IPS-NIHi7 (cell line): ENCODE measurements around the gene AFF3.
"Not testable (repeated sequence)": the region's sequence is repeated elsewhere in the genome, so short reads cannot be mapped to it uniquely, and the experiment has no call there.

Experiments used
- DNase-seq: peaks from one replicate; pipeline ENCODE4 v3.0.0; 2012; ENCODE audit warnings: mixed read lengths; ENCODE audit errors: extremely low spot score

AFF3 gene

GRCh38 chr2:99552529-99552928 is 589.9 kb downstream of the AFF3 start:
- no peak for DNase-seq

DNA sequence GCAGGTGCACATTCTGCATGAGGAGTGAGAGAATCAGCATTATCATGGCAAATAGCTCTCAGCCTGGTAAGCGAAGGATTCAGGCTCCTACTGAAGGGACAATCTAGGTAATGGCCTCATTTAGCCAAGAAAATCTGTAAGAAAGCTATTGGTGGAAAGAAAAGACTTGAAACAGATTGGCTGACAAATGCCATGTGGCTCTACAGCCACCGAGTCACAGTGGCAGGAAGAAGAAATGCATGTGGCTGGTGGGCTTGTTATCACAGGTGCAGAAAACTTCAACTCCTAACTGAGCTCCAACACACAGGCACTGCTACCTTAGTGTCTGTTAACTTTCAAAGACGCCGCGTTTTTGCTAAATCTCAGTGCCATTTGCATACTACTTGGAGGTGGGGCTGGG is 592.0 kb downstream of the AFF3 start:
- DNase-seq = no peak

DNA sequence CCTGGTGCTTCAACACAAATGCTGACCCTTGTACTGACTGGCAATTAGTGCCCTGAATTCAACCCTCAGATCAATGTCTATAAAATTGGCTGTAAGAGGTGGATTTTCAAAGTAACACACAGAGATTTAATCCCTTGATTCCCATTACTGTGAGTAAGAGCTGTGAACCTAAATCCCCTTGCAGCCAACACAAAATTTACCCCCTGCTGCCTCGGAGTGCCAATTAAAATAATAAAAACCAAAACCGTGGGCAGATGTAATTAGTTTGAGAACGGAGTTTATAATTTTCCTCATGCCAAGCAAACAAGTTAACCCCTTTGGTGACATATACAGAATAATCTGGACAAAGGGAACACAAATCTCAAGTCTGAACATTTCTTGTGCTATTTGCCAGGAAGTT is 596.8 kb downstream of the AFF3 start:
- DNase-seq = no peak

GRCh38 chr2:99545066-99545465 is 597.3 kb downstream of the AFF3 start:
- no peak for DNase-seq

- DNase-seq = no peak
These were observed 597.8 kb downstream of the AFF3 start for GRCh38 chr2:99544608-99545007.

DNA sequence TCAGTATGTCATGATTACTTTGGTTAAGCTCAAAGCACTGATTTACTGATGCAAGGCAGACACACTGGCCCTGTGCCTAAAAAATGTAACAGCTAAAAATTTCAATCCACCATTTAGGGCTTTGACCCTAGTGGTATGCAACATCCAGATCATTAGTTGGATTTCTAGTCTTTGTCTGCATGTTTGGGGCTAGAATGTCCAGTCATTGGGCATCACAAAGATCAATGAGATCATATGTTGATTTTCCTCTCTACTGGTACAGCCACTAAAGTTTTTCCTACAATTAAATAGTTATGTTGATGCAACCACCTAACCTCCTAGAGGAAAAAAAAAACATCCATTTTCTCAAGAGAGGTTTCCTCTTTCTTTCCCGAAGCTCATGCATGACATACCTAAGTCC is 599.1 kb downstream of the AFF3 start:
- DNase-seq = no peak

GRCh38 chr2:99537910-99538485 is 604.4 kb downstream of the AFF3 start:
- DNase-seq = no peak

DNA sequence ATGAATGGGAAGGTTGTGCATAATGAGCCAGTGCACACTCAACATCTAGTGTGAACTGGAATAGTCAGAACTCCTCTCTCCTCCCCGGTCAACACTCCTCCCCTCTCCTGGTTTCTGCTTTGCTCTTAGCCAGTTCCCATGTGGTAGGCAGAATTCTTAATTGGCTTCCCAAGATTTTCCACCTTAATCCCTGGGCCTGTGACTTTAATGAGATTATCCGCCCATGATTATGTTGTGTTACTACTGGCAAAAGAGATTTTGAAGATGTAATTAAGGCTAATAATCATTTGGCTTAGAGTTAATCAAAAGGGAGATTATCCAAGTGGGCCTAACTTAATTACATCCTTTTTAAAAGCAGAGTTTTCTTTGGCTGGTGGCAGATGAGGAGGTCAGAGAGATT is 618.3 kb downstream of the AFF3 start:
- DNase-seq = no peak

- DNase-seq = no peak
These were observed 620.2 kb downstream of the AFF3 start for GRCh38 chr2:99522157-99522556.

DNA sequence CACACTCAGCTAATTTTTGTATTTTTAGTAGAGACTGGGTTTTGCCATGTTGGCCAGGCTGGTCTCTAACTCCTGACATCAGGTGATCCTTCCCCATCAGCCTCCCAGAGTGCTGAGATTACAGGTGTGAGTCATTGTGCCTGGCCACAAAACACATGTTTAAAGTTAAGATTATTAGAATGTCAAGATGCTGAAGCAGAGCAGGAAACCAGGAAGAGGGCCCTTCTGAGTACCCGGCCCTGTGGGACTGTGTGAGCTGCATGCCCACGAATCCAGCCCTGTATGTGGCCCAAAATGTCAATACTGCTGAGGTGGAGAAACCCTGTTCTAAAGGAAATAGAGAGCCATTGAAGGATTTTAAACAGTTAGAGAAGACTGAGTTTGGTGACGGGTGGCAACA is 621.6 kb downstream of the AFF3 start:
- no peak for DNase-seq

DNA sequence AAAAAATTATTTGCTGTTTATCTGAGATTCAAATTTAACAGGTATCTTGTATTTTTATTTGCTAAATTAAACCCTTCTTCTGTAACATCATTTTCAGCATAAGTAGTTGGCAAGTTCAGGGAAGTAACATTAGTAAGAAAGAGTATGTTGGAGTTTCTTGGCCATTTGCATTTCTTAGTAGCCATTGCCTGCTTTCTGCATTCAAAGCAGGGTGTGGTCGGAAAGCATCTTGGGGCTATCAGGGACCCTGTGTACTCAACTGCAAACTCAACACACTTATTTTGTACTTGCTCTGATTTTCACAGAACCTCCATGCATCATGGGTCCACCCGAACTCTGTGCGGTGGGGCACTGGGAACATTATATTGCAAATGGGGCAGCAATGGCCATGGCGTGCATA is 622.2 kb downstream of the AFF3 start:
- DNase-seq = no peak

DNA sequence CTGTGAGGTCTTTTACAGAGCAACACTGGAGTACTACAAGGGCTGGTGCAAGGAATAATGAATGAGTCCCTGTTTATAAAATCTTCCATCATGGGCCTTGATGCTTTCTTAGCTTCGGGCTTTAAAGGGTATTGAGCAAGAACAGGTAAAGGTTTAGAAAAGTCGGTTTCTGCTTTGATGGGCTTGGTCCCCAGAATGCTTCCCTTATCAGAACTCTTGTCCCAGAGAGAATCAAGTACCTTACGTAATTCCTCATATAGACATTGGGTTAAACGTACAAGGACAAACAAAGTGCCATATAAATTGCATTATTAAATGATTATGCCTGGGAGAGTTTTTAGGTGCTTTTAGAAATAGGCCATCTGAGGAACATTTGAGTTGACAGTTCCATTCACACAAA is 628.0 kb downstream of the AFF3 start:
- DNase-seq = no peak

- DNase-seq = no peak
These were observed 630.2 kb downstream of the AFF3 start for GRCh38 chr2:99512181-99512591.

DNA sequence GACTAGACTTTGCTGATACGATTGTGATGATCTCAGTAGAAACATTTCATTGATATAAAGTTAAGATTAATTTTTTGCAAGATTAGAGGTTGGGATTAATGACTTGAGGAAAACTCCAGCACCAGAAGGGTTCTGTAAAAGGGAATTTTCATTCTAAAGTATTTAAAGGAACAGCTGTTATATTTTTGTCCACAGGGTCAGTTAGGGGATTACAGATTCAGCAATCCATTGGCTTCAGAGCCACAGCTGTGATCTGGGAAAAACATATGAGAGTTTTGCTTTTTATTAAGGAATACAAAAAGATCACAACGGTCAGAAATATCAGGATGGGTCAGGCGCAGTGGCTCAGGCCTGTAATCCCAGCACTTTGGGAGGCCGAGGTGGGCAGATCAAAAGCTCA is 633.0 kb downstream of the AFF3 start:
- DNase-seq = no peak

DNA sequence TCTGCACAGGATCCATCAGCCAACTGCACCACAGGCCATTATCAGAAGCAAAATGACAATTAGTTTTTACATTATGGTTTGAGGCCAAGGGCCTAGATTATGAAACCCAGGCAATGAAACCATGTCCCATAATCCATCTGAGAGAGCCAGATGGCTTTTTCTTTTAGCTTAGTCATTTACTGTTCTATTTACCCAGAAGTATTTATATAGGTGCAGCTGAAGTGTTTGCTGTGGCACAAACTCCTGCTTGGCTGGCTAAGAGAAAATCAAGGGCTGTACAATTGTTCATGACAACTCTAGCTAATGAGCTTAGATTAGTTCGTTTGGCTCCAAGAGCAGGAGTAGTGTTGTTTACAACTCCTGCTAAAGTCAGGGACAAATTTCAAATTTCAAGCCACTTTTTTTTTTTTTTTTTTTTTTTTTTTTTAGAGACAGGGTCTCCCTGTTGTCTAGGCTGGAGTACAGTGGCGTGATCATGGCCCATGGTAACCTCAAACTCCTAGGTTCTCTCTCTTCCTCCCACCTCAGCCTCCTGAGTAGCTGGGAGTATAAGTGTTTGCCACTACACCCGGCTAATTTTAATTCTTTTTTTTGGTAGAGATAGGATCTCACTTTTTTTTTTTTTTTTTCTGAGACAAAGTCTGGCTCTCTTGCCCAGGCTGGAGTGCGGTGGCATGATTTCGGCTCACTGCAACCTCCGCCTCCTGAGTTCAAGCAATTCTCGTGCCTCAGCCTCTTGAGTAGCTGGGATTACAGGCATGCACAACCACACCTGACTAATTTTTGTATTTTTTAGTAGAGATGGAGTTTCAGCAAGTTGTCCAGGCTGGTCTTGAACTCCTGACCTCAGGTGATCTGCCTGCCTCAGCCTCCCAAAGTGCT is 634.2 kb downstream of the AFF3 start:
- no peak for DNase-seq

DNA sequence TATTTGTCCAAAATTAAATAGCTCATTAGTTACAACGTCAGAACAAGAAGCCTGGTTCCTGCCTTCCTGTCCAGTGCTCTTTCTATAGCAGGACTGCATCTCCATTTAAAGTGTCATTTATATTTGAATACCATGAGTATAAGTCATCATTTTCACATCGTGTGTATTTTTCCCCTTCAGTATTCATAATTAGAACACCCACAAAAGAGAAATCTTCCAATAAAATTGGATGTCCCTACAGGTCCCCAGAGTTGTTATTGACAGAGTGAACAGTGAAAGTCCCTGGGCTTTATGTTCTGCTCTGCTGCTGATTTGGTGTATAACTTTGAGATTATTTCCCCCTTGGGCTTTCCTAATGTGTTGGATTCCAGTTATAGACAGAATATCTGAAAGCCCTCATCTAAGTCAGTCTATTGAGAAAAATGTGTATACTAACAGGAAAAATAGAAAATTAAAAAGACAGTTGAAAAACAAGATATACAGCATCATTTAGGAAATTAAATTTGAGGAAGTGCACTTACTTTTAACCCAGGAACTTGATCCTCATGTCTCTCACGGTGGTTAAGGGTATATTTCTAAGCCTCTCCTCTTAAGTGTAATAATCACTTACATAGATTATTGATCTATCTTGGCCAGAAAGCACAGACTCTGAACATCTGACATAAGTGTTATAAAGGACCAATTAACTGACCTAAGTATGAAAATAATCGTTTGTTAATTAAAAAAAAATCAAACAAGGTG is 637.4 kb downstream of the AFF3 start:
- no peak for DNase-seq

GRCh38 chr2:99503662-99504416 is 638.6 kb downstream of the AFF3 start:
- not testable (repeated sequence) for DNase-seq

DNA sequence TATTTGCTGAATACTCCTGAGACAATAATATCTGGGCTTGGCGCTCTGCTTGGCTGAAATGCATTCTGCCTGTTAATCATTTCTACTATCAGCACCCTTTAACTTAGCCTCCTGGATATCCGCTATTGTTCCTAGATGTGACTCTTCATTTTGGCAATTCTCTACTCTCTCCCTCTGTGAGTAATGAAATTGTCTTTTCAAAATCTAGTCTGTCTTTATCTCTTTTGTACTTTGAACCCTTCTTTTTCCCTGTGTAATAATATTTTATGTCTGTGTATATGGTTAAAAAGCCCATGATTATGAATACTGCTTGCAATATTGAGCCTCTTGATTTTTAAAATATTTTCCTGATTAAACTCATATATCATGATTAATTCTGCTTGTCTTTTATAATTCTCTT is 646.4 kb downstream of the AFF3 start:
- DNase-seq = no peak
